Naive thymus-derived CD4-positive, alpha-beta T cell (primary cell): ENCODE data around the gene CDYL2. TPM values are rescaled to one million over a fixed set of nuclear protein-coding genes. Genes with fewer than 3 reads are reported as not detected.

Experiments
- ATAC-seq: fragments of 150-1000 bp; cut with Tn5 transposase; 2 replicates; pipeline ENCODE4 v1.10.0; 2021; ENCODE audit warnings: mild to moderate bottlenecking, moderate library complexity
- CTCF ChIA-PET: fragments of 350-600 bp; sonication (Branson Sonifier 250); formaldehyde crosslinking; loops from one replicate; lab custom pipeline; 2021; ENCODE audit warnings: antibody characterized with exemption; lab: Charles Lee
- POLR2A ChIA-PET: fragments of 350-600 bp; sonication (Branson Sonifier 250); formaldehyde crosslinking; loops from one replicate; lab custom pipeline; 2021; ENCODE audit warnings: antibody characterized with exemption, inconsistent platforms; lab: Charles Lee
- DNase-seq, 9 donors: peaks; one replicate each; pipeline versions ENCODE4 v3.0.0 to v3.0.0-alpha.2; 2020 to 2022; ENCODE audit warnings: mixed read lengths in 1 of 9
- H3K27ac ChIP-seq: one replicate; pipeline ENCODE4 v1.7.0; 2013; ENCODE audit warnings: mild to moderate bottlenecking, low read depth, low read length, moderate library complexity
- H3K27me3 ChIP-seq, 2 donors: one replicate each; pipeline ENCODE4 v1.7.0; 2013; ENCODE audit warnings: low read length in 2 of 2, mild to moderate bottlenecking in 2 of 2, moderate library complexity in 2 of 2; ENCODE audit not compliant: control insufficient read depth in 2 of 2, insufficient read depth in 2 of 2
- H3K36me3 ChIP-seq, 3 experiments: 1 replicate in 2 of 3; 2 replicates in 1 of 3; pipeline ENCODE4 v1.7.0; 2013; ENCODE audit warnings: low read length in 3 of 3, mild to moderate bottlenecking in 3 of 3, moderate library complexity in 1 of 3; ENCODE audit not compliant: insufficient read depth in 3 of 3, control insufficient read depth in 2 of 3
- H3K4me1 ChIP-seq, 2 donors: one replicate each; pipeline ENCODE4 v1.7.0; 2013; ENCODE audit warnings: low read length in 2 of 2, mild to moderate bottlenecking in 2 of 2, moderate library complexity in 1 of 2; ENCODE audit not compliant: control insufficient read depth in 2 of 2, insufficient read depth in 2 of 2
- H3K4me3 ChIP-seq: 2 replicates; pipeline ENCODE4 v1.7.0; 2013; ENCODE audit warnings: mild to moderate bottlenecking, low read length
- H3K9me3 ChIP-seq, 3 experiments: 1 replicate in 2 of 3; 2 replicates in 1 of 3; pipeline ENCODE4 v1.7.0; 2013; ENCODE audit warnings: low read length in 3 of 3; ENCODE audit not compliant: control insufficient read depth in 2 of 3
- H3K27ac Mint-ChIP-seq, 9 donors: one replicate each; pipeline ENCODE4 v1.8.0; 2020 to 2022; ENCODE audit warnings: mixed read lengths in 9 of 9, mild to moderate bottlenecking in 8 of 9, moderate library complexity in 5 of 9, inconsistent platforms in 2 of 9
- H3K27me3 Mint-ChIP-seq, 5 donors: one replicate each; pipeline ENCODE4 v1.8.0; 2021 to 2022; ENCODE audit warnings: mixed read lengths in 5 of 5, mild to moderate bottlenecking in 1 of 5
- H3K36me3 Mint-ChIP-seq, 5 donors: one replicate each; pipeline ENCODE4 v1.8.0; 2020 to 2022; ENCODE audit warnings: mixed read lengths in 5 of 5, mild to moderate bottlenecking in 3 of 5, inconsistent platforms in 1 of 5
- H3K4me1 Mint-ChIP-seq, 7 donors: one replicate each; pipeline ENCODE4 v1.8.0; 2020 to 2022; ENCODE audit warnings: mixed read lengths in 7 of 7, mild to moderate bottlenecking in 3 of 7, inconsistent platforms in 1 of 7
- H3K4me3 Mint-ChIP-seq, 10 donors: one replicate each; pipeline ENCODE4 v1.8.0; 2020 to 2022; ENCODE audit warnings: mild to moderate bottlenecking in 10 of 10, mixed read lengths in 10 of 10, moderate library complexity in 6 of 10, inconsistent platforms in 2 of 10
- H3K9me3 Mint-ChIP-seq, 11 donors: one replicate each; pipeline ENCODE4 v1.8.0; 2020 to 2022; ENCODE audit warnings: mixed read lengths in 11 of 11, mild to moderate bottlenecking in 4 of 11, inconsistent platforms in 1 of 11, moderate library complexity in 1 of 11
- intact Hi-C, 2 donors: fragments of 100-400 bp; cut with micrococcal nuclease; formaldehyde crosslinking; loops; one replicate each; pipeline ENCODE4 v1.15.1; 2023
- polyA plus RNA-seq, 2 donors: library from polyadenylated mRNA; unstranded; fragments of 300-500 nt; fragmentation: Illumina TruSeq; gene quantifications; one replicate each; pipeline ENCODE4 v1.2.3, GENCODE V29; 2021
- total RNA-seq, 6 experiments: library from RNA in 5 of 6; stranded (reverse) in 5 of 6; gene quantifications; 1 replicate in 5 of 6; 2 replicates in 1 of 6; pipeline ENCODE4 v1.2.3 and lab custom pipeline; 2021 to 2026

Gene CDYL2
- total and polyA plus RNA-seq, 7 experiments from 2014 or later = 0.61 to 71.3 (median 21.0) TPM

- no peak overlapping the region for H3K27ac ChIP-seq
- Mint-ChIP-seq H3K9me3 (peaks cover 0 to 38% (median 2%) of the 10 kb centered on the region in 11 donors), H3K27me3 (peaks cover 0 to 10% (median 0%) of the 10 kb centered on the region in 5 donors), H3K36me3 (peaks cover 0 to 64% (median 4%) of the 10 kb centered on the region in 5 donors), H3K27ac (peak overlapping the region in 2 of 9 donors; percentile 17 to 68), H3K4me1 (peaks cover 17 to 84% (median 34%) of the 10 kb centered on the region in 7 donors), H3K4me3 (peak overlapping the region in 1 of 10 donors; percentile 52)
- ChIA-PET POLR2A (interaction anchor here (1.1 kb wide), 1 partner anchor 9 kb away, joined by 3 read pairs; no protein-coding TSS in a partner anchor), CTCF (interaction anchor here (0.6 kb wide), 1 partner anchor 20 kb away, joined by 4 read pairs; no protein-coding TSS in a partner anchor)
- no peaks in the 10 kb centered on the region for H3K36me3 ChIP-seq
- H3K27me3 ChIP-seq = no peaks in the 10 kb centered on the region
- no peak for ATAC-seq
- peak in 1 of 9 donors; percentile 68 for DNase-seq
- intact Hi-C loops = loop anchor here (5.0 to 10.0 kb wide), 4 partner anchors 149 to 1309 kb away; partner anchors contain the start of genes CENPN (in 2 of the 2) and CMC2 (in 2 of the 2)
- no peak overlapping the region for H3K4me3 ChIP-seq
- H3K4me1 ChIP-seq = peaks cover 31 to 41% of the 10 kb centered on the region in 2 donors
- H3K9me3 ChIP-seq = no peaks in the 10 kb centered on the region
These were observed 220.9 kb downstream of the CDYL2 start for GRCh38 chr16:80583466-80583865.

- intact Hi-C loops = loop anchor here (1.0 to 10.0 kb wide), 11 partner anchors 11 to 1305 kb away; partner anchors contain the start of genes CENPN (in 2 of the 2), CMC2 (in 2 of the 2), DYNLRB2 (in 2 of the 2) and CDYL2 (in 1 of the 2)
These were observed 224.1 kb downstream of the CDYL2 start for GRCh38 chr16:80580109-80580832.

GRCh38 chr16:80577485-80578280 lies 226.7 kb downstream of the CDYL2 start:
- Histone ChIP-seq H3K4me3 (no peak overlapping the region), H3K36me3 (no peaks in the 10 kb centered on the region), H3K9me3 (no peaks in the 10 kb centered on the region), H3K27me3 (no peaks in the 10 kb centered on the region), H3K27ac (no peak overlapping the region), H3K4me1 (peaks cover 31 to 36% of the 10 kb centered on the region in 2 donors)
- Mint-ChIP-seq H3K9me3 (peaks cover 0 to 12% (median 2%) of the 10 kb centered on the region in 11 donors), H3K27me3 (no peaks in the 10 kb centered on the region), H3K27ac (peak overlapping the region in 2 of 9 donors; percentile 15 to 63), H3K4me3 (no peak overlapping the region), H3K36me3 (peaks cover 0 to 18% (median 0%) of the 10 kb centered on the region in 5 donors), H3K4me1 (peaks cover 18 to 42% (median 40%) of the 10 kb centered on the region in 7 donors)
- intact Hi-C loops = no loop called here
- CTCF ChIA-PET = interaction anchor here (0.5 kb wide), 1 partner anchor 790 kb away, joined by 5 read pairs; no protein-coding TSS in a partner anchor
- POLR2A ChIA-PET = interaction anchor here (1.1 to 1.2 kb wide), 2 partner anchors 13 kb away, joined by 4 to 6 read pairs; no protein-coding TSS in a partner anchor
- no peak for DNase-seq
- no peak for ATAC-seq

More at GRCh38 chr16:80580109-80580832, 224.1 kb downstream of the CDYL2 start:
- Histone ChIP-seq H3K4me3 (peak overlapping the region; percentile 29), H3K4me1 (peaks cover 31 to 36% of the 10 kb centered on the region in 2 donors), H3K9me3 (no peaks in the 10 kb centered on the region), H3K36me3 (no peaks in the 10 kb centered on the region), H3K27me3 (no peaks in the 10 kb centered on the region), H3K27ac (peak overlapping the region; percentile 57)
- H3K4me3 Mint-ChIP-seq = peak overlapping the region; percentile 4 to 83 (median 54)
- peaks cover 0 to 23% (median 2%) of the 10 kb centered on the region in 11 donors for H3K9me3 Mint-ChIP-seq
- H3K4me1 Mint-ChIP-seq = peaks cover 18 to 64% (median 40%) of the 10 kb centered on the region in 7 donors
- peaks cover 0 to 38% (median 4%) of the 10 kb centered on the region in 5 donors for H3K36me3 Mint-ChIP-seq
- ChIA-PET CTCF (interaction anchor here (0.6 to 2.2 kb wide), 6 partner anchors 11 to 1160 kb away, joined by 3 to 11 read pairs (median 4); no protein-coding TSS in a partner anchor), POLR2A (interaction anchor here (0.6 to 2.2 kb wide), 10 partner anchors 11 to 890 kb away, joined by 3 to 20 read pairs (median 3); no protein-coding TSS in a partner anchor)
- ATAC-seq (peak; percentile 91), DNase-seq (peak; percentile 11 to 68 (median 59))
- H3K27ac Mint-ChIP-seq = peak overlapping the region; percentile 78 to 99 (median 93)
- peaks cover 0 to 1% (median 0%) of the 10 kb centered on the region in 5 donors for H3K27me3 Mint-ChIP-seq

GRCh38 chr16:80576343-80576912 lies 228.0 kb downstream of the CDYL2 start:
- peaks cover 0 to 19% (median 3%) of the 10 kb centered on the region in 5 donors for H3K36me3 Mint-ChIP-seq
- Histone ChIP-seq H3K4me3 (no peak overlapping the region), H3K4me1 (peaks cover 27 to 33% of the 10 kb centered on the region in 2 donors), H3K9me3 (peaks cover 0 to 2% (median 0%) of the 10 kb centered on the region in 3 experiments), H3K36me3 (no peaks in the 10 kb centered on the region), H3K27ac (no peak overlapping the region), H3K27me3 (no peaks in the 10 kb centered on the region)
- ChIA-PET CTCF (no interaction called here), POLR2A (interaction anchor here (0.6 to 1.1 kb wide), 2 partner anchors 12 to 14 kb away, joined by 3 to 6 read pairs; no protein-coding TSS in a partner anchor)
- H3K4me3 Mint-ChIP-seq = no peak overlapping the region
- peaks cover 18 to 39% (median 35%) of the 10 kb centered on the region in 7 donors for H3K4me1 Mint-ChIP-seq
- intact Hi-C loops = no loop called here
- no peak for ATAC-seq
- H3K27ac Mint-ChIP-seq = no peak overlapping the region
- H3K27me3 Mint-ChIP-seq = no peaks in the 10 kb centered on the region
- DNase-seq = no peak
- peaks cover 0 to 16% (median 3%) of the 10 kb centered on the region in 11 donors for H3K9me3 Mint-ChIP-seq

- intact Hi-C loops = no loop called here
- H3K27me3 Mint-ChIP-seq = peaks cover 0 to 3% (median 0%) of the 10 kb centered on the region in 5 donors
- POLR2A ChIA-PET = interaction anchor here (0.8 to 1.0 kb wide), 2 partner anchors 9 to 17 kb away, joined by 3 read pairs; no protein-coding TSS in a partner anchor
- peaks cover 0 to 15% (median 6%) of the 10 kb centered on the region in 5 donors for H3K36me3 Mint-ChIP-seq
- peaks cover 0 to 5% (median 0%) of the 10 kb centered on the region in 3 experiments for H3K9me3 ChIP-seq
- H3K4me3 ChIP-seq = no peak overlapping the region
- no peak overlapping the region for H3K27ac ChIP-seq
- CTCF ChIA-PET = no interaction called here
- DNase-seq (no peak), ATAC-seq (no peak)
- H3K36me3 ChIP-seq = no peaks in the 10 kb centered on the region
- no peak overlapping the region for H3K4me3 Mint-ChIP-seq
- H3K9me3 Mint-ChIP-seq = peaks cover 0 to 15% (median 3%) of the 10 kb centered on the region in 11 donors
- peaks cover 6 to 15% of the 10 kb centered on the region in 2 donors for H3K4me1 ChIP-seq
- H3K27ac Mint-ChIP-seq = no peak overlapping the region
- no peaks in the 10 kb centered on the region for H3K27me3 ChIP-seq
- H3K4me1 Mint-ChIP-seq = peaks cover 11 to 33% (median 28%) of the 10 kb centered on the region in 7 donors
These were observed 230.7 kb downstream of the CDYL2 start for GRCh38 chr16:80573700-80574120.
